Measurements from ENCODE around the gene PYCR2.

PYCR2 gene

DNA sequence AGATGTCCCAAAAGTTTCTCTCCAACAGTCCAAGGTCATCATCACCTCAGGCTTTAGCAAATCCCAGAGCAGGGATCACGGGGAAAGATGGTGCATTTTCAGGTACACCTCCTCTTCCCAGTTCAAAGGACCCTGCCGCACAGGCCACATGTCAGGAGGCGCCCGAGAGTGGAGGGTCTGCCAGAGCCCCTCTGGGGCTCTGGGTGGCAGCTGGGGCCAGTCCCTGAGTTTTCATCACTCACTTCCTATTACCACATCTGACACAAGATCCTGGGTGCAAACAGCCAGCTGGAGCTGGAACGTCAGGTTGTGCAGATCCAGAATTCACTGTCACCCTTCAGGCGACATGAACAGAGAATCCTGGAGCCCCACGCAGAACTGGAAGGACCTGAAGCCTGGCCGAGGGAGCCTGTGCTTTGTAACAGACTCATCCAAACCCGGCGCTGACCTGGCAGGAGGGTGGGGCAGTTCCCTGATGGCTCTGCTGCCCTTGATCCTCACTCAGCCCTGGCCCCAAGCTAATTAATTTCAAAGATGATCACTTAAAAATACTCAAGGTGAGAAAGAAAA is 50.7 kb downstream of the PYCR2 start:
- no peak for DNase-seq

GRCh38 chr1:225872075-225872430 is 52.0 kb downstream of the PYCR2 start:
- no peak for DNase-seq

GRCh38 chr1:225871359-225872074 is 52.5 kb downstream of the PYCR2 start:
- peak; percentile 19 for DNase-seq

DNA sequence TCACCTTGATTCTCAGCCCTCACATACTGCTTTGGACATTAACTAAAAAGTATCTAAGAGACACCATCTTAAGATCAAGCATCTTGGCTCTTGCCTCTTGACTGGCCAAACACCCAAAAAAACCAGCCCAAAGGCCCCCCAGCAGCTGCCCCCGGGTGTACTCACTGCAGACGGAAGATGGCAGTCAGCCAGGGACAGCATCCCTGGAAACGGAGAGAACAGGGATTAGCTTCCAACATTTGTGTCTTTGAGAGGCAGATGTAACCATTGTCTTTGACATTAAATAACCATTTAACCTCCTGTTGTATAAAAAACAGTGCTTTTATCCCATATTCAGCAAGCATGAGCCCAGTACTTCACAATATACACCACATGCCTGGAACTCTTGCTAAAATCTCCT is 53.1 kb downstream of the PYCR2 start:
- DNase-seq, result no peak

Measured in MV-4-11 (cell line).